Central memory CD4-positive, alpha-beta T cell (primary cell): Measurements from ENCODE around the gene NLGN2.
A peak's percentile ranks its signal among the peaks of the same experiment; 100 is the strongest.

Source experiments
- DNase-seq: peaks from one replicate; pipeline ENCODE4 v3.0.0; 2022

NLGN2 gene

GRCh38 chr17:7392696-7393612, 14.7 kb upstream of the NLGN2 start:
- no peak for DNase-seq

DNA sequence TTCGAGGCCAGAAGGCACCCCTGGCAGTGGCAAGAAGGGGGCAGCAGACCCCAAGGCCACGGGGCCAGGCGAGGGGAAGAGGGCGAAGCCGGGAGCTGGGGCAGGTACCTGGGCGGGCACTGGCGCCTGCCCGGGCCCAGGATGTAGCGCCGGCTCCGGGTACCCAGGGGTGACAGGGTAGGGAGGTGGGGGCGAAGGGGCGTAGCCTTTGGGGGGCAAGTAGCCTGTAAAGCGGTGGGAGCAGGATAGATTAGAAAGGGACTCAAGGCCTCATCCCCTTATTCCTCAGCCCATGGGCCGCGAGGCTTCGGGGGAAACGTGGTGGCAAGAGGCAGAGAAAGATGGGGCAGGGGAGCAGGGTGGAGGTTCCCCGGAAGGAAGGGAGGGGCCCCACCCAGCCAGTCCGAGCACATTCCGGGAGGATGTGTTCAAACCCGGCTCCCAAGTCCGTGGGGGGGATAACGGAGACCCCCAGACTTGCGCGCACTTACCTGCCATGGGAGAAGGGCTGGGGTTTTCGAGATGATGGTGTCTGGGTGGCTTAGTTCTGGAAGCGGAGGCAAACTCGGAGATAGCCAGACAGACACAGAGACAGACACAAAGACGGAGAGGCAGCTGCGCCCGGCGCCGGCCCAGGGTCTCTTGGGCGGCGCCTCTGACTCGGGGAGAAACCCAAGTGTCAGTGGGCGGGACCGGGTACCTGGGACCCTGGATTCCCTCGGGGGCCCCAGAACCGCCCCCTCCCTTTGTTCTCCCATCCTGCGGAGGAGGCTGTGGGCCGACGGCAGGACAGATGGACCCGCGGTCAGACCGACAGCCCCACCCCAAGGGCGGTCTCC, 13.8 kb upstream of the NLGN2 start:
- peak; percentile 71 for DNase-seq

DNA sequence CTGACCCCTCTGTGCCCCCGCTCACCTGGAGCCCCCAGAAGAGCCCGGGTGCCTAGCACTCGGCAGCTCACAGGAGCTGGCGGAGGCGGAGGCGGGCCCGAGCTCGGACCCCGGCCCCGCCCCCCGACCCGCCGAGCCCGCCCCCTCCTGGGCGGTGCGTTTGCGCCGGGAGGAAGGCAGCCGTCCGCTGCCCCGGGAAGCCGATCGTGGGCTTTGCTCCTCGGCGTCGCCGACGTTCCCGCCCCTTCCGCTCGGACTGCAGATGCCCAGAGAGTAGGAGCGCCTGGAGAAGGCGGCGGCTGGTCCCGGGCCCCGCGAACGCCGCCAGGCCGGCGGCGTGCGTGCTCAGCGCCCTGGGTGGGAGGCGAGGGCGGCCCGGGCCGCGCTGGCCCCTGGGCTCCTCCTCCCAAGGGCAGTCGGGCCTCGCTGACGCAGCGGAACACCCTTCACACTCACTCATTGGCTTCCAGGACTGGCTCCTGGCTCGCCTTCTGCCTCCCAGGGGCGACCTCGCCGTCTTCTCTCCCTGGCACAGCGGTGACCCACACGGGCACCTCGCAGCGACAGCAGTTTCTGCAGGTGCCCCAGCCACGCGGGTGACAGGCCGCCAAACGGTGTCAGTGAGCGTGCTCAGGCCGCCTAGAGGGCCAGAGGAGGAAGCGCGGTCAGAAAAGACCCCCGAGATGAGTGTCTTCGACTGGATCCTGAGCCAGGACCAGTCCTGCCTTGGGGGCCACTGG, 13.0 kb upstream of the NLGN2 start, which contains the start of gene PLSCR3:
PLSCR3 (minus strand) TSS at position 74 of the 740 bp plus-strand sequence. CDS start 415 bp downstream, outside the sequence.
- peak; percentile 77 for DNase-seq

GRCh38 chr17:7396147-7396546, 11.5 kb upstream of the NLGN2 start:
- DNase-seq, result no peak

GRCh38 chr17:7398612-7399011, 9.0 kb upstream of the NLGN2 start:
- DNase-seq, result no peak

- no peak for DNase-seq
Observed at GRCh38 chr17:7403043-7403726, 4.5 kb upstream of the NLGN2 start.

DNA sequence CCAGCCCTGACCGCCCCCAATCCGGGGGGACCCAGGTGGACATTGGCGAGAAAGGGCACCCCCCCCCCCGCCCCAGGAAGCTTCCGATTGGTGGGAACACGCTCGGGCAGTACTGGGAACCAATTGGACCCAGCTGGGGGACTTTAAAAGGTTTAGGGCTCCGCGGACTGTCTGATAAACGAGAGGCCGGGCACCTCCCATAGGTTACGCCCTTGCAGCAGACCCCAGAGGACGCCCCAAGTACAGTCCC, 4.0 kb upstream of the NLGN2 start:
- no peak for DNase-seq

GRCh38 chr17:7403977-7404736, 3.5 kb upstream of the NLGN2 start, which contains the start of gene TMEM256:
TSS of gene TMEM256 (minus strand) at chr17:7404097. CDS start at chr17:7404084, 13 bp downstream.
- DNase-seq, result peak; percentile 93

DNA sequence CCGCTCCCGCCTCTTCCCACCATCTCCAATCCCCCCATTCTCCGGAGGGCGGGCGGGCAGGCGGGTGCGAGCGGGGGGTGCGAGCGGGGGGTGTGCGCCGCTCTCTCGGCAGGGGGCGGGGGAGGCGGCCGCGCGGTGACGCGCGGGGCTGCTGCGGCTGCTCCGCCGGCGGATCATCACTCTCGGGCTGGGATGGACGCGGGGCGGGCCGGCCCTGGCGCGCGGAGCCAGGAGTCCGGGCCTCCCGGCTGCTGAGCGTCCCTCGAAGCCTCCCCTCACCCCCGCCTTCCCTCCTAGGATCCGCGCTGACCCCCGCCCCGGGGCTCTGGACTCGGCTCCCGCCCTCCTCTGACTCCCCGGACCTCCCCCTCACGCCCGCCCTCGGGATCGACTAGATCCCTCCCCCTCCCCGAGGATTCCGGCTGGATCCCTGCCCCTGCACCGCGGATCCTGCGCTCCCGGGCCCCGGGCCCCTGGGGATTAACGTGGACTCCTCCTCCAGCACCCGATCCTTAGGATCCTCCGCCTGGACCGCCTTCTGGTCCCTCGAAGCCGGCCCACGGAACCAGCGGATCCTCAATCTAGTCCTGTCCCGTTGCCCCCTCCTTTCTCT, 2.8 kb upstream of the NLGN2 start:
- DNase-seq, result no peak

- DNase-seq, result no peak
Observed at GRCh38 chr17:7405350-7406234, 2.1 kb upstream of the NLGN2 start.

GRCh38 chr17:7406235-7406825, 1.3 kb upstream of the NLGN2 start:
- DNase-seq, result no peak

DNA sequence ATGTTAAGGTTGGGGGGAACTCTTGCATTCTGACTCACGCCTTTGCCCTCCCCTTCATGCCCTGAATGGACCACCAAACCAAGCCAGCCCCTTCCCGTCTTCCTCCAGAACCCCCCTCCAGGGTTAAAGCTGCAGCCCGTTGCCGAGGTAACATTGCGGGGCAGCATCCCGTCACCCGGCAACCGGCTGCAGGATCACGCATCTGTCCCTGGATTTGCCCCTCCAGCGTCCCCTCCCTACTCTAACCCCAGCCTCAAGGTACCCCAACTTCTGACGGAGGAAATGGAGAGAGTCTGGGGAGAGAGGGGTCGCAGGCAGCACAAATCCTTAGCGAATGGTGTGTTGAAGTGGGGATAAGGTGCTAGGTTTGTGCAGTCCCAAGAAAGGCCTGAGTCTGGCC, 563 bp upstream of the NLGN2 start:
- DNase-seq, result no peak

DNA sequence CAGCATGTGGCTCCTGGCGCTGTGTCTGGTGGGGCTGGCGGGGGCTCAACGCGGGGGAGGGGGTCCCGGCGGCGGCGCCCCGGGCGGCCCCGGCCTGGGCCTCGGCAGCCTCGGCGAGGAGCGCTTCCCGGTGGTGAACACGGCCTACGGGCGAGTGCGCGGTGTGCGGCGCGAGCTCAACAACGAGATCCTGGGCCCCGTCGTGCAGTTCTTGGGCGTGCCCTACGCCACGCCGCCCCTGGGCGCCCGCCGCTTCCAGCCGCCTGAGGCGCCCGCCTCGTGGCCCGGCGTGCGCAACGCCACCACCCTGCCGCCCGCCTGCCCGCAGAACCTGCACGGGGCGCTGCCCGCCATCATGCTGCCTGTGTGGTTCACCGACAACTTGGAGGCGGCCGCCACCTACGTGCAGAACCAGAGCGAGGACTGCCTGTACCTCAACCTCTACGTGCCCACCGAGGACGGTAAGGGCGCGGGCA, 645 bp downstream of the NLGN2 start:
- peak; percentile 26 for DNase-seq

- no peak for DNase-seq
Observed at GRCh38 chr17:7408863-7409262, 1.2 kb downstream of the NLGN2 start.

GRCh38 chr17:7409716-7410115, 2.1 kb downstream of the NLGN2 start:
- DNase-seq, result no peak

DNA sequence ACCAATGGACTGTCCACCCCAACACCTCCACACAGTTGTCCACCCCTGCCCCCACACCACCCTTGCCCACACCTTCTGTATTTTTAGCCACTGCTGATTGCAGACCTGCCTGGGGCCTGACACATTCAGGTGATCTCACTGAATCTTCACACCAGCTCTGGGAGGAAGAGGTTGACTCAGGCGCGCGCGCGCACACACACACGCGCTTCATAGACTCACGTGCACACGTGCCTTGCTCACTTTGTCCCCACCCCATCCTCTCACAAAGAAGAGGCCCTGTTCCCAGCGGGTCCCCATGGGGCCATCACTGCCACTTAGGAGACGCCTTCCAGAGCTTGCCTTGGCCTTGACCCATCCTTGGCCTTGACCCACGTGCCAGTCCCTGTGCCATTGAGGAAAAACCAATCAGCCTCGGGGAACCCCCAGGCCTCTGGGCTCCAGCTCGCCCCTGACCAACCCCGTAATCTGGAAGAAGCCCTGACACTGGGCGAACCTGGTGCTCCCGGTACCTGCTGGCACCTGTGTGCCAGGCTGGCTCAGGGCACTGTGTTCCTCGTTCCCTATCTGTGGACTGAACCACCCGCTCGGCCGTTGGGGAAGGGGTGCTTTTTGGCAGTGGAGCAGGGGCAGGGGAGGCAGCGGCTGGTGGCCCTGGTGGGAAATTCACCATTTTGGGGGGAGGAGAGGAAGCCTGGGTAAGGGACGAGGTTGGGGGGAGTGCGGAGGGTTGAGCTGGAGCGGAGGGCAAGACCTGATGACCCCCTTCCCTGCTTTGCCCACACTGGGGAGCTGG, 3.2 kb downstream of the NLGN2 start:
- no peak for DNase-seq

DNA sequence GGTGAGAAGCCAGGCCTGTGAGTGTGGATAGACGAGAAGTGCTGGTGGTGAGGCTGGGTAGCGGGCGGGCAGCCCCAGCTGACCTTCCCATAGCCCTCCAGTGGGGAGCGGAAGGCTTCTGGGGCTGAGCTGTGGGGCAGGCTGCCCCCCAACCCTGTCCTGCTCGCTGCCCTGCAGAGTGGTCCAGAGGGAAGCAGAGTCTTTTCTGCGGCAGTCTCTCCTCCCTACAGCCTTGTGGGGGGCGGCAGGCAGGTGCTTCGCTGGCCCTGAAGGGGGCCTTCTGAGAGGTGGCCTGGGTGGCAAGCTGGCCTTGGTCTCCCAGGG, 3.7 kb downstream of the NLGN2 start:
- no peak for DNase-seq

DNA sequence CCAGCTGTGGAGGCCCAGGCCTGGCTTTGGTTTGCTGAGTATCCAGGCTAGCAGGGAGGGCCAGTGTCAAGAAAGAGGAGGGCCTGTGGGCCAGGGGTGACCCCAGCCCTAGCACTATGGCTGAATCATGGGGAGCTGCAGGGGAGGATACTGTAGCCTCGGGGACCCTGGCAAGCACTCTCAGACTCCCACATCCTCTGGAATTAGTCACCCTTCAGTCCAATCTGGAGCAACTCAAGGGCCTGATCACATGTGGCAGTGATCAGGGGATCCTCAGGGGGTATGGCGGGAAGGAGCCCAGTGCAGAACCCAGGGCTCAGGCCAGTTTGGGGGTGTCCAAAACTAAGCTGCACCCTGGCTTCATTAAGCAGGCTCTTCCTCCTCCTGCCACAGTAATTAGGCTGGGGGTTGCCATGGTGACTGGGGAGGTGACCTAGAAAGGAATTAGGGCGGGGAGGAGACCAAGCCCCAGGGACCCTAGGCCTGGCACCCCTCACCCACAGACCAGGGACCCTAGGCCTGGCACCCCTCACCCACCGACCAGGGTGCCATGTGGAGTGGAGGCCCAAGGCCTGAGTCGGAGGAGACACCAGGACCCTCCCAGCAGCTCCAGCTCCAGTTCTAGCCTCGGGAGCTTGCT, 5.8 kb downstream of the NLGN2 start:
- no peak for DNase-seq
